ENCODE data around the gene COBL. TPM values are rescaled to one million over a fixed set of nuclear protein-coding genes. Genes with fewer than 3 reads are reported as not detected.

COBL gene
- total RNA-seq, 1 donor from 2014 or later = 6.3 TPM

DNA sequence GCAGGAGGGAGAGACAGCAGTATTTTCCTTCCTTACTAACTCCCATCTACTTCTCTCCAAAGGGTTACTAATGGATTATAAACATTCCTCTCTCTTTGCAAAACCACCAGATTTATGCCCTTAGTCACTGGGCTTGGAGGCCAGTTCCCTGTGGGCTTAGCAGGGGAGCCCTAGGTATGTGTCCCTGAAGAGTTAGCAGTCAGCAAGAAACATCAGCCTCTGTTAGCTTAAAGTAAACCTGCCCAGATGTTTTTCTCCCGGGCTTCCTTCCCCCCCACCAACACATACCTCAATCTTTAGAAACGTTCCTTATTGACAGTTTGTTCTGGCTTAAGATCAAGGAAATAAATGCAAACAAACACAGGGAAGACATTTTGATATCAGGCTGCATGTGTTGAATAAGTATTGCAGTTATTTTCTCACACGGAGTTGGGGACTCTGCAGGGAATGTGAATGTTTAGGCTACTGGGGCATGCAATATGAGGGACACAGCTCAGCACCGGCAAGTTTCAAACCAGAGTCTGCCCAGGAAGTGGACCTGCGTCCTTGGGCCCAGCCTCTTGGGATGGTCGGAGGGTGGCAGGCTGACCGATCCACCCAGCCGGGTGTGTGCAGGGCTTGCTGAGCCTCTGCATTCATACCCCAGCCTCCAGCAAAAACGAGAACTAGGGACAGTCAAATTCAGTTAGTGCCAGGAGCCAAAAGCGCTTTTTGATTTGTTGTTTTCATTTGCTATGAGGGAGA, 281.9 kb downstream of the COBL start:
- Histone ChIP-seq H3K27me3 (no peaks in the 10 kb centered on the region), H3K79me2 (ENCODE audit: low read depth) (no peaks in the 10 kb centered on the region), H3K4me3 (no peak overlapping the region), H3K4me2 (no peak overlapping the region), H4K20me1 (ENCODE audit: low read depth) (no peaks in the 10 kb centered on the region), H3K27ac (no peak overlapping the region), H3F3A (ENCODE audit: low read depth) (no peaks in the 10 kb centered on the region), H3K9ac (no peak overlapping the region), H2AFZ (replicated peaks) (peak overlapping the region; percentile 60), H3K36me3 (no peaks in the 10 kb centered on the region), H3K9me3 (ENCODE audit: low read depth) (no peaks in the 10 kb centered on the region), H3K4me1 (peaks cover 31% of the 10 kb centered on the region)
- peak; percentile 20 for DNase-seq (ENCODE audit: low spot score)
- Mint-ChIP-seq H3K4me1 (peaks cover 27% of the 10 kb centered on the region), H3K27me3 (ENCODE audit: insufficient read depth, low read depth) (peaks cover 2% of the 10 kb centered on the region), H3K36me3 (no peaks in the 10 kb centered on the region), H3K9me3 (no peaks in the 10 kb centered on the region), H3K27ac (peak overlapping the region; percentile 29), H3K4me3 (no peak overlapping the region)
- TF ChIP-seq, protein P1, sequence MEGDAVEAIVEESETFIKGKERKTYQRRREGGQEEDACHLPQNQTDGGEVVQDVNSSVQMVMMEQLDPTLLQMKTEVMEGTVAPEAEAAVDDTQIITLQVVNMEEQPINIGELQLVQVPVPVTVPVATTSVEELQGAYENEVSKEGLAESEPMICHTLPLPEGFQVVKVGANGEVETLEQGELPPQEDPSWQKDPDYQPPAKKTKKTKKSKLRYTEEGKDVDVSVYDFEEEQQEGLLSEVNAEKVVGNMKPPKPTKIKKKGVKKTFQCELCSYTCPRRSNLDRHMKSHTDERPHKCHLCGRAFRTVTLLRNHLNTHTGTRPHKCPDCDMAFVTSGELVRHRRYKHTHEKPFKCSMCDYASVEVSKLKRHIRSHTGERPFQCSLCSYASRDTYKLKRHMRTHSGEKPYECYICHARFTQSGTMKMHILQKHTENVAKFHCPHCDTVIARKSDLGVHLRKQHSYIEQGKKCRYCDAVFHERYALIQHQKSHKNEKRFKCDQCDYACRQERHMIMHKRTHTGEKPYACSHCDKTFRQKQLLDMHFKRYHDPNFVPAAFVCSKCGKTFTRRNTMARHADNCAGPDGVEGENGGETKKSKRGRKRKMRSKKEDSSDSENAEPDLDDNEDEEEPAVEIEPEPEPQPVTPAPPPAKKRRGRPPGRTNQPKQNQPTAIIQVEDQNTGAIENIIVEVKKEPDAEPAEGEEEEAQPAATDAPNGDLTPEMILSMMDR (IDR thresholded peaks at IDR 0.05) = no peak
- TF ChIP-seq EZH2phosphoT487 (IDR thresholded peaks at IDR 0.05) (no peak), EZH2 (IDR thresholded peaks at IDR 0.05) (no peak)

DNA sequence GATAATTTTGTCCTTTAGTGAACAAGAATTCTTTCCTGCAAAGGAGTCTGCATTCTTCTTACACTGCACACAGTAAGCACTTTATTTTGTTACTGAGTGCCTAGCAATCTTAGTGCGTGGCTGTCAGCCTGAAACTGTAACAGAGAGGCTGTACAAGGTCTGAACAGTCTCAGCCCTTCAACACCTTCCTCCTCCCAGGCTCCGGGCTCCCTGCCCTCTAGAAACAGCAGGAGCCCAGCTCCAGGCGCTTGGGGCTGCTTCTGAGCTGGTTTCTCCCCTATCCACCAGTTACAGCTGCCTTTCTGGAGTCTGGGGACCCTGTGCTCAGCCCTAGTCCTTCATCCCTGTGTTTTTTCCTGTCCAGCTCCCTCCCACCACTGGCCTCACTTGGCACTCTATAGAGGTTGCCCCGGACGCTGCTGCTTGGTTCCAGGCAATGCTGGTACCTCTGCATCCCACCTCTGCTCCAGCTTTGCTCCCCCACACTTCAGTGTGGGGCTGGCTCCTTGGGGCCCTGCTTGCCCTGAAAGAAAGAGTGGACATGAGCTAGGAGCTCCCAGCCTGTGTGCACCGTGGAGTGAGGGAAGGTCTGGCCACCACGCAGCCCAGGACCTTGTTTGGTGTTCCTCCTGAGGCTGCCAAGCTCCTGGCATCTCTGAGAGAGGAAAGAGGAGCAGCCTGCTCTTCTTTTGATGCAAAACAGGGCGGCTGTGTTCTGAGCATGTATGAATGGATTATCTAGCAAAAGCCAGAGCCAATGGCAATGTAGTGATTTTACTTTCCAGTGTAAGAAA, 282.7 kb downstream of the COBL start:
- Mint-ChIP-seq H3K36me3 (no peaks in the 10 kb centered on the region), H3K27me3 (ENCODE audit: insufficient read depth, low read depth) (peaks cover 2% of the 10 kb centered on the region), H3K9me3 (no peaks in the 10 kb centered on the region), H3K4me3 (no peak overlapping the region), H3K27ac (no peak overlapping the region), H3K4me1 (peaks cover 27% of the 10 kb centered on the region)
- H3K9ac ChIP-seq = no peak overlapping the region
- no peaks in the 10 kb centered on the region for H4K20me1 ChIP-seq (ENCODE audit: low read depth)
- H3K4me2 ChIP-seq = no peak overlapping the region
- no peaks in the 10 kb centered on the region for H3K9me3 ChIP-seq (ENCODE audit: low read depth)
- H3K27ac ChIP-seq = peak overlapping the region; percentile 7
- no peaks in the 10 kb centered on the region for H3F3A ChIP-seq (ENCODE audit: low read depth)
- no peaks in the 10 kb centered on the region for H3K79me2 ChIP-seq (ENCODE audit: low read depth)
- H3K36me3 ChIP-seq = no peaks in the 10 kb centered on the region
- H3K4me1 ChIP-seq = peaks cover 31% of the 10 kb centered on the region
- no peak for DNase-seq (ENCODE audit: low spot score)
- H3K27me3 ChIP-seq = no peaks in the 10 kb centered on the region
- peak overlapping the region; percentile 31 for H2AFZ ChIP-seq (replicated peaks)
- TF ChIP-seq, protein P1 (IDR thresholded peaks at IDR 0.05) = no peak
- TF ChIP-seq EZH2phosphoT487 (IDR thresholded peaks at IDR 0.05) (no peak), EZH2 (IDR thresholded peaks at IDR 0.05) (no peak)
- H3K4me3 ChIP-seq = no peak overlapping the region

DNA sequence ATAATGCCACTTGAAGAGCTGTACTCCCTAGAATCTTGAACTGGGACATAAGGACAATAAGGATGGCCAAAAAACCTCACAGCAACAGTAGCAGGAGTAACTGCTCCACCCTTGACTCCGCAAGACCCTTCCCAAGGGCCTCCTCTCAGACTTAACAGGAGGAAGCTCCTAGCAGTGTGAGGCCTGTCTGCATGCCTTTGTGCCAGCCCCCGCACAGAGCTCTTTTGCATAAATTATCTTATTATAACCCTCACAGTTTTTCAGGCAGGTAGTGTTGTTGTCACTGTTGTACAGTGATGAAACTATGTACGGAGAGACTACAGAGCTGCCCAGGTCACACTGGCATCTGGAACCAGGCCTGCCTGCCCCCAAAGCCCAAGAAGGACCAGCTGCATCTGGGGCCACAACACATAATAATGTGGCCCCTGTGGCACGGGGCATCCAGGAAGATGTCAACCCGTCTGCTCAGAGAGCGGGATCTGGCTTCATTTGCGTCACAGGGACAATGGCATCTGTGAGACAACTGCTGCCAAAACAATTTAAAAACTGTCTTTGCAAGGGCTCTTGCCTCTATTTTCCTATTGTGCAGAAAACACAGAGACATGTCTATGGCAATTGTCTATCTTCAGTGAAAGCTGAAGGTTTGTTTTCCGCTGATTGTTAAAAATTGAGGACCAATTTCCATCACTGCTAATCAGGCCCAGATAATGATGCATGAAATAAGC, 284.7 kb downstream of the COBL start:
- H3K27ac Mint-ChIP-seq = no peak overlapping the region
- Histone ChIP-seq H3K79me2 (ENCODE audit: low read depth) (no peaks in the 10 kb centered on the region), H3K27ac (no peak overlapping the region), H3F3A (ENCODE audit: low read depth) (no peaks in the 10 kb centered on the region), H3K4me1 (peaks cover 31% of the 10 kb centered on the region), H3K4me2 (no peak overlapping the region), H2AFZ (replicated peaks) (no peak overlapping the region), H4K20me1 (ENCODE audit: low read depth) (no peaks in the 10 kb centered on the region), H3K27me3 (no peaks in the 10 kb centered on the region), H3K9me3 (ENCODE audit: low read depth) (no peaks in the 10 kb centered on the region), H3K9ac (no peak overlapping the region), H3K36me3 (no peaks in the 10 kb centered on the region), H3K4me3 (no peak overlapping the region)
- H3K27me3 Mint-ChIP-seq (ENCODE audit: insufficient read depth, low read depth) = peaks cover 2% of the 10 kb centered on the region
- H3K9me3 Mint-ChIP-seq = no peaks in the 10 kb centered on the region
- H3K4me3 Mint-ChIP-seq = no peak overlapping the region
- TF ChIP-seq EZH2 (IDR thresholded peaks at IDR 0.05) (no peak), EZH2phosphoT487 (IDR thresholded peaks at IDR 0.05) (no peak)
- TF ChIP-seq, protein P1 (IDR thresholded peaks at IDR 0.05) = no peak
- H3K36me3 Mint-ChIP-seq = no peaks in the 10 kb centered on the region
- no peak for DNase-seq (ENCODE audit: low spot score)
- peaks cover 27% of the 10 kb centered on the region for H3K4me1 Mint-ChIP-seq
